Measurements from ENCODE around the gene MT1A. TPM values are rescaled to one million over a fixed set of nuclear protein-coding genes. Genes with fewer than 3 reads are reported as not detected.

The MT1A gene
- total and polyA plus RNA-seq, 2 of the 8 experiments (the other 6 are each of a cell fraction or from before 2014, with no cell fraction given), result not detected

GRCh38 chr16:56669005-56669839 lies 30.8 kb downstream of the MT1A start, which contains the start of gene MT1H:
MT1H (plus strand) TSS chr16:56669814; CDS start chr16:56669885, 71 bp downstream.
- FAIRE-seq (no peak), DNase-seq (ENCODE audit: low read depth in 1 of 2, low spot score in 2 of 2) (peak in 1 of 2 experiments; percentile 69)
- Histone ChIP-seq H3K27me3 (replicated peaks in 1 of 4; ENCODE audit: control insufficient read depth in 3 of 4, extremely low read depth in 1 of 4, insufficient read depth in 3 of 4, low read length in 3 of 4) (peaks cover 72 to 91% (median 85%) of the 10 kb centered on the region in 4 experiments), H4K91ac (replicated peaks; ENCODE audit: insufficient read length, low read length) (peak within 1 kb of the TSS; percentile 15), H3K36me3 (ENCODE audit: control insufficient read depth in 2 of 4, insufficient read depth in 4 of 4, low read length in 3 of 4) (no peaks in the 10 kb centered on the region), H3K4me2 (ENCODE audit: insufficient read depth in 1 of 2, low read depth in 2 of 2, low read length in 2 of 2) (peak within 1 kb of the TSS; percentile 74 to 92), H2BK20ac (ENCODE audit: low read length) (no peak within 1 kb of the TSS; the same call in none of the 2 replicates), H3K23me2 (ENCODE audit: low read depth, low read length) (peaks cover 10% of the 10 kb centered on the region; the same call in 1 of the 2 replicates), H4K20me1 (replicated peaks in 1 of 2; ENCODE audit: control insufficient read depth in 1 of 2, insufficient read depth in 2 of 2, low read length in 2 of 2) (peaks cover 2 to 9% of the 10 kb centered on the region in 2 experiments), H2BK12ac (ENCODE audit: low read depth, low read length) (peak within 1 kb of the TSS; percentile 86; the same call in 1 of the 2 replicates), H2BK5ac (ENCODE audit: low read depth, low read length) (no peak within 1 kb of the TSS), H3K4me1 (replicated peaks in 1 of 4; ENCODE audit: control insufficient read depth in 3 of 4, insufficient read depth in 4 of 4, low read length in 3 of 4) (peaks cover 3 to 16% (median 12%) of the 10 kb centered on the region in 4 experiments), H4K8ac (ENCODE audit: extremely low read depth, insufficient read depth, low read length) (no peak within 1 kb of the TSS), H3K9me3 (ENCODE audit: insufficient read depth in 2 of 2, low read depth in 1 of 2, low read length in 1 of 2) (no peaks in the 10 kb centered on the region), H3K4ac (replicated peaks; ENCODE audit: insufficient read length, low read depth, low read length) (no peak within 1 kb of the TSS), H3K23ac (ENCODE audit: insufficient read length) (no peak within 1 kb of the TSS), H2BK120ac (replicated peaks; ENCODE audit: low read depth, low read length) (no peak within 1 kb of the TSS), H3K4me3 (ENCODE audit: extremely low read depth in 1 of 4, insufficient read depth in 2 of 4, low read depth in 3 of 4, low read length in 4 of 4) (peak within 1 kb of the TSS; percentile 13 to 52 (median 19); a peak in 7 of 8 replicates), H3K14ac (ENCODE audit: insufficient read length) (no peak within 1 kb of the TSS), H2AK5ac (ENCODE audit: low read depth, low read length) (0 out of 2 replicates have a peak within 1 kb of the TSS, but pooled peaks have one; percentile 61), H3K9ac (replicated peaks in 1 of 4; ENCODE audit: extremely low read depth in 1 of 4, low read depth in 3 of 4, low read length in 3 of 4) (no peak within 1 kb of the TSS), H3K27ac (ENCODE audit: low read depth, low read length) (no peak within 1 kb of the TSS), H2AFZ (ENCODE audit: low read length) (0 out of 2 replicates have a peak within 1 kb of the TSS, but pooled peaks have one; percentile 6), H3K79me1 (ENCODE audit: low read depth, low read length) (no peaks in the 10 kb centered on the region), H2BK15ac (ENCODE audit: low read length) (no peak within 1 kb of the TSS), H3K79me2 (ENCODE audit: control insufficient read depth in 1 of 2, insufficient read depth in 2 of 2, low read length in 2 of 2) (no peaks in the 10 kb centered on the region), H4K5ac (ENCODE audit: insufficient read length, low read depth, low read length) (no peak within 1 kb of the TSS), H3K56ac (replicated peaks; ENCODE audit: insufficient read length, low read depth, low read length) (no peak within 1 kb of the TSS), H3K18ac (ENCODE audit: extremely low read depth, low read length) (peak within 1 kb of the TSS; percentile 79)
- ChIA-PET CTCF (ENCODE audit: partially characterized antibody) (interaction anchor here (0.8 to 4.6 kb wide), 9 partner anchors 10 to 92 kb away, joined by 3 to 29 read pairs (median 3); partner anchors contain the start of genes MT1E and MT1M), POLR2A (ENCODE audit: partially characterized antibody) (interaction anchor here (0.9 to 13.9 kb wide), 16 partner anchors 8 to 218 kb away, joined by 3 to 205 read pairs (median 5); partner anchors contain the start of genes MT1B, MT1E, MT1F and MT1M)
- 5% methylated on average over 34 of the region's 38 CpGs; no CpG with 5 or more reads in 1 of the 2 experiments for WGBS, 2 experiments (ENCODE audit: extremely low coverage in 1 of 2, insufficient coverage in 1 of 2, insufficient read length in 1 of 2, insufficient replicate concordance in 2 of 2, low coverage in 1 of 2, low lambda C conversion rate in 2 of 2, missing lambda C conversion rate in 1 of 2)
- TF ChIP-seq RNF2 (IDR thresholded peaks at IDR 0.05; ENCODE audit: borderline replicate concordance, low read depth, low read length, missing control alignments, poor library complexity, severe bottlenecking), result peak; percentile 53
- no peak for TF ChIP-seq POU5F1 (IDR thresholded peaks at IDR 0.05; ENCODE audit: low read depth, low read length)
- peak; percentile 79 for TF ChIP-seq EZH2 (IDR thresholded peaks at IDR 0.05; ENCODE audit: low read depth, low read length, severe bottlenecking)
- TF ChIP-seq KDM4A (IDR thresholded peaks at IDR 0.05; ENCODE audit: low read depth, low read length, severe bottlenecking), result peak; percentile 69
- peak; percentile 88 for TF ChIP-seq SUZ12 (IDR thresholded peaks at IDR 0.05; ENCODE audit: low read length)
- TF ChIP-seq KDM1A (IDR thresholded peaks at IDR 0.05; ENCODE audit: borderline replicate concordance, low read length), result no peak
- TF ChIP-seq EGR1 (IDR thresholded peaks at IDR 0.05; ENCODE audit: borderline replicate concordance, low read depth, low read length), result no peak
- no peak for TF ChIP-seq ATF3 (IDR thresholded peaks at IDR 0.05; ENCODE audit: insufficient read depth, low read depth, low read length)
- peak; percentile 83 for TF ChIP-seq MAX (IDR thresholded peaks at IDR 0.05)

Measured in H1 (cell line).